Measurements from ENCODE around the gene MRGPRE. TPM values are rescaled to one million over a fixed set of nuclear protein-coding genes. Genes with fewer than 3 reads are reported as not detected.

MRGPRE gene
- total RNA-seq, 1 donor from 2014 or later, result not detected

- Mint-ChIP-seq H3K27me3 (ENCODE audit: unreplicated experiment) (peaks cover 26% of the 10 kb centered on the region), H3K4me1 (ENCODE audit: unreplicated experiment) (no peaks in the 10 kb centered on the region), H3K4me3 (ENCODE audit: unreplicated experiment) (no peak overlapping the region), H3K9me3 (ENCODE audit: unreplicated experiment) (no peaks in the 10 kb centered on the region), H3K27ac (ENCODE audit: unreplicated experiment) (no peak overlapping the region), H3K36me3 (ENCODE audit: unreplicated experiment) (no peaks in the 10 kb centered on the region)
- DNase-seq (ENCODE audit: extremely low spot score, unreplicated experiment), result no peak
- TF ChIP-seq CTCF (IDR thresholded peaks at IDR 0.05), result no peak
Observed at GRCh38 chr11:3188496-3189195, 43.6 kb downstream of the MRGPRE start.

- no peak for DNase-seq (ENCODE audit: extremely low spot score, unreplicated experiment)
- Mint-ChIP-seq H3K9me3 (ENCODE audit: unreplicated experiment) (no peaks in the 10 kb centered on the region), H3K4me1 (ENCODE audit: unreplicated experiment) (no peaks in the 10 kb centered on the region), H3K27me3 (ENCODE audit: unreplicated experiment) (peaks cover 28% of the 10 kb centered on the region), H3K36me3 (ENCODE audit: unreplicated experiment) (no peaks in the 10 kb centered on the region), H3K4me3 (ENCODE audit: unreplicated experiment) (no peak overlapping the region), H3K27ac (ENCODE audit: unreplicated experiment) (no peak overlapping the region)
- no peak for TF ChIP-seq CTCF (IDR thresholded peaks at IDR 0.05)
Observed at GRCh38 chr11:3186166-3186953, 45.9 kb downstream of the MRGPRE start.

- H3K27me3 Mint-ChIP-seq (ENCODE audit: unreplicated experiment), result peaks cover 34% of the 10 kb centered on the region
Observed at GRCh38 chr11:3184732-3185347, 47.4 kb downstream of the MRGPRE start.

GRCh38 chr11:3183523-3183922, 48.7 kb downstream of the MRGPRE start:
- H3K27ac Mint-ChIP-seq (ENCODE audit: unreplicated experiment), result no peak overlapping the region
- no peaks in the 10 kb centered on the region for H3K4me1 Mint-ChIP-seq (ENCODE audit: unreplicated experiment)
- no peaks in the 10 kb centered on the region for H3K36me3 Mint-ChIP-seq (ENCODE audit: unreplicated experiment)
- H3K4me3 Mint-ChIP-seq (ENCODE audit: unreplicated experiment), result no peak overlapping the region
- no peak for DNase-seq (ENCODE audit: extremely low spot score, unreplicated experiment)
- peaks cover 34% of the 10 kb centered on the region for H3K27me3 Mint-ChIP-seq (ENCODE audit: unreplicated experiment)
- H3K9me3 Mint-ChIP-seq (ENCODE audit: unreplicated experiment), result no peaks in the 10 kb centered on the region
- no peak for TF ChIP-seq CTCF (IDR thresholded peaks at IDR 0.05)

More at GRCh38 chr11:3184732-3185347, 47.4 kb downstream of the MRGPRE start:
- no peak for DNase-seq (ENCODE audit: extremely low spot score, unreplicated experiment)
- H3K4me3 Mint-ChIP-seq (ENCODE audit: unreplicated experiment), result no peak overlapping the region
- no peak overlapping the region for H3K27ac Mint-ChIP-seq (ENCODE audit: unreplicated experiment)
- TF ChIP-seq CTCF (IDR thresholded peaks at IDR 0.05), result no peak
- no peaks in the 10 kb centered on the region for H3K36me3 Mint-ChIP-seq (ENCODE audit: unreplicated experiment)
- no peaks in the 10 kb centered on the region for H3K9me3 Mint-ChIP-seq (ENCODE audit: unreplicated experiment)
- H3K4me1 Mint-ChIP-seq (ENCODE audit: unreplicated experiment), result no peaks in the 10 kb centered on the region

- DNase-seq (ENCODE audit: extremely low spot score, unreplicated experiment), result no peak
- Mint-ChIP-seq H3K36me3 (ENCODE audit: unreplicated experiment) (no peaks in the 10 kb centered on the region), H3K27ac (ENCODE audit: unreplicated experiment) (no peak overlapping the region), H3K9me3 (ENCODE audit: unreplicated experiment) (no peaks in the 10 kb centered on the region), H3K4me3 (ENCODE audit: unreplicated experiment) (no peak overlapping the region), H3K4me1 (ENCODE audit: unreplicated experiment) (peaks cover 2% of the 10 kb centered on the region), H3K27me3 (ENCODE audit: unreplicated experiment) (peaks cover 25% of the 10 kb centered on the region)
- TF ChIP-seq CTCF (IDR thresholded peaks at IDR 0.05), result no peak
Observed at GRCh38 chr11:3182462-3182852, 49.8 kb downstream of the MRGPRE start.
